Adrenal gland (tissue), 12 donors: ENCODE data around the gene DIPK1B. TPM values are rescaled to one million over a fixed set of nuclear protein-coding genes. Genes with fewer than 3 reads are reported as not detected.

Experiments
- DNase-seq, 7 donors: peaks; one replicate each; pipeline ENCODE4 v3.0.0-alpha.2; 2019 to 2020
- H3K27ac ChIP-seq, 5 donors: fragments of 200-600 bp; sonication (generic) in 4 of 5; 1 replicate in 3 of 5; 2 replicates in 2 of 5; pipeline versions ENCODE4 v1.5.1 to v1.8.0; 2016 to 2020; ENCODE audit warnings: mild to moderate bottlenecking in 1 of 5
- H3K27me3 ChIP-seq: fragments of 200-600 bp; 2 replicates; pipeline ENCODE4 v1.8.0; 2021
- H3K36me3 ChIP-seq, 2 donors: fragments of 200-600 bp; replicated peaks in 1 of 2; 1 replicate in 1 of 2; 2 replicates in 1 of 2; pipeline versions ENCODE4 v1.5.1 to v1.8.0; 2018 to 2022
- H3K4me1 ChIP-seq, 2 donors: fragments of 200-600 bp; replicated peaks in 1 of 2; 1 replicate in 1 of 2; 2 replicates in 1 of 2; pipeline versions ENCODE4 v1.5.1 to v1.8.0; 2018 to 2021
- H3K4me3 ChIP-seq, 4 donors: fragments of 200-600 bp; sonication (generic) in 3 of 4; one replicate each; pipeline ENCODE4 v1.5.1; 2016 to 2018
- H3K9me3 ChIP-seq, 3 donors: fragments of 200-600 bp; sonication (generic) in 1 of 3; replicated peaks in 1 of 3; 1 replicate in 2 of 3; 2 replicates in 1 of 3; pipeline versions ENCODE4 v1.5.1 to v1.8.0; 2016 to 2021
- CTCF ChIP-seq, 6 experiments: fragments of 450-650 bp in 4 of 6; fragments of 200-600 bp in 2 of 6; sonication (generic) in 1 of 6; IDR thresholded peaks; 1 replicate in 5 of 6; 2 replicates in 1 of 6; pipeline versions ENCODE4 v1.5.1 to v1.8.0; 2016 to 2021; ENCODE audit warnings: antibody characterized with exemption in 6 of 6, mild to moderate bottlenecking in 2 of 6, moderate library complexity in 1 of 6
- POLR2A ChIP-seq, 2 donors: fragments of 450-650 bp; IDR thresholded peaks; one replicate each; pipeline ENCODE4 v1.6.1; 2017; ENCODE audit warnings: antibody characterized with exemption in 2 of 2, mild to moderate bottlenecking in 2 of 2, moderate library complexity in 1 of 2
- WGBS, 4 donors: extraction: QIAGEN DNeasy Blood & Tissue Kit in 2 of 4; methylation state at CpG; one replicate each; pipeline versions ENCODE4 v1.1.5 to v1.1.7; 2013 to 2017; 5-methylcytosine and 5-hydroxymethylcytosine counted together
- intact Hi-C, 2 donors: fragments of 100-400 bp; cut with DNase I; formaldehyde crosslinking; loops; one replicate each; pipeline versions ENCODE4 v1.14.1 to v1.15.0; 2022 to 2023
- polyA plus RNA-seq, 3 donors: library from polyadenylated mRNA; stranded (reverse); fragments of 200-250 nt in 2 of 3; fragments of 350-450 nt in 1 of 3; fragmentation: Illumina TruSeq in 1 of 3; extraction: RNeasy Lipid Tissue Mini Kit (QIAGEN cat#74804) in 1 of 3; gene quantifications; one replicate each; pipeline ENCODE4 v1.2.3, GENCODE V29; 2013 to 2014
- total RNA-seq, 9 donors: library from RNA; depleted of rRNA in 4 of 9; stranded (reverse); fragments of >200 nt in 4 of 9; fragments of 120-200 nt in 1 of 9; fragmentation: NEBNext Ultra II Directional in 1 of 9; extraction: Animal tissue kit (Norgen Biotek cat#: 25700) in 1 of 9; gene quantifications; one replicate each; pipeline versions ENCODE4 v1.1.0 to v1.2.4, GENCODE V29; 2013 to 2023
- donor health status: healthy with polysubstance abuse.
- donor health status: Bipolar disorder and iron deficiency.
- donor health status: DM: yes; HTN: yes; CAD: no.
- donor health status: DM: no; HTN: no; CAD: no.
- donor health status: DM: no; HTN: no; CAD: no.
- donor health status: DM: yes; HTN: yes; CAD: no.

Gene DIPK1B
- total and polyA plus RNA-seq, 12 donors, result 1.4 to 19.2 (median 8.3) TPM

GRCh38 chr9:136742591-136743391 lies 30.4 kb downstream of the DIPK1B start, which contains the start of gene LCN10:
TSS of gene LCN10 (minus strand) at chr9:136742940. CDS start at chr9:136742903, 37 bp downstream.
- Histone ChIP-seq H3K36me3 (no peaks in the 10 kb centered on the region), H3K4me1 (peaks cover 0 to 6% of the 10 kb centered on the region in 2 donors), H3K9me3 (no peaks in the 10 kb centered on the region), H3K27ac (no peak within 1 kb of the TSS), H3K4me3 (no peak within 1 kb of the TSS), H3K27me3 (peaks cover 24% of the 10 kb centered on the region)
- 19 to 41% (median 38%) methylated on average over 2 to 25 of the region's 25 CpGs for WGBS, 4 donors
- DNase-seq, result no peak
- TF ChIP-seq CTCF (IDR thresholded peaks at IDR 0.05) (peak in 1 of 6 experiments; percentile 12), POLR2A (IDR thresholded peaks at IDR 0.05) (no peak)
- intact Hi-C loops, result no loop called here

GRCh38 chr9:136743639-136744211 lies 31.4 kb downstream of the DIPK1B start:
- H3K4me1 ChIP-seq, result peaks cover under 1 to 9% of the 10 kb centered on the region in 2 donors
- TF ChIP-seq POLR2A (IDR thresholded peaks at IDR 0.05) (no peak), CTCF (IDR thresholded peaks at IDR 0.05) (no peak)
- no peak overlapping the region for H3K27ac ChIP-seq
- intact Hi-C loops, result no loop called here
- H3K9me3 ChIP-seq, result no peaks in the 10 kb centered on the region
- no peak for DNase-seq
- H3K36me3 ChIP-seq, result no peaks in the 10 kb centered on the region
- H3K27me3 ChIP-seq, result peaks cover 24% of the 10 kb centered on the region
- WGBS, 4 donors, result 80 to 94% (median 88%) methylated on average over 6 to 16 of the region's 16 CpGs
- no peak overlapping the region for H3K4me3 ChIP-seq

DNA sequence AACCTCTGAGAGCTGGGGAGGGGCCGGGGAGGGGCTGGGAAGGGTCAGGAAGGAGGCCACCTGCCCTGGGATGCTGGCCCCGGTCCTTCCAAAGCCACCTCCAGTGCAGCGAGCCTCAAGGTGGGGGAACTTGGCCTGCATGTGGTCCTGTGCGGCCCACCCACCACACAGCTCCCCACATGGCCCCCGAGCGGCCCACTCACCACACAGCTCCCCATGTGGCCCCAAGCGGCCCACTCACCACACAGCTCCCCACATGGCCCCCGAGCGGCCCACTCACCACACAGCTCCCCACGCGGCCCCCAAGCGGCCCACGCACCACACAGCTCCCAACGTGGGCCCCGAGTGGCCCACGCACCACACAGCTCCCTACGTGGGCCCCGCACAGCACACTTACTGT lies 32.4 kb downstream of the DIPK1B start:
- intact Hi-C loops, result no loop called here
- no peak for TF ChIP-seq POLR2A (IDR thresholded peaks at IDR 0.05)
- no peak for TF ChIP-seq CTCF (IDR thresholded peaks at IDR 0.05)
- H3K27me3 ChIP-seq, result peaks cover 24% of the 10 kb centered on the region
- no peak for DNase-seq
- 80 to 92% (median 88%) methylated on average over 4 to 18 of the region's 18 CpGs for WGBS, 4 donors
- H3K4me3 ChIP-seq, result no peak overlapping the region
- peaks cover 5 to 15% of the 10 kb centered on the region in 2 donors for H3K4me1 ChIP-seq
- no peaks in the 10 kb centered on the region for H3K36me3 ChIP-seq
- H3K27ac ChIP-seq, result no peak overlapping the region
- H3K9me3 ChIP-seq, result no peaks in the 10 kb centered on the region

DNA sequence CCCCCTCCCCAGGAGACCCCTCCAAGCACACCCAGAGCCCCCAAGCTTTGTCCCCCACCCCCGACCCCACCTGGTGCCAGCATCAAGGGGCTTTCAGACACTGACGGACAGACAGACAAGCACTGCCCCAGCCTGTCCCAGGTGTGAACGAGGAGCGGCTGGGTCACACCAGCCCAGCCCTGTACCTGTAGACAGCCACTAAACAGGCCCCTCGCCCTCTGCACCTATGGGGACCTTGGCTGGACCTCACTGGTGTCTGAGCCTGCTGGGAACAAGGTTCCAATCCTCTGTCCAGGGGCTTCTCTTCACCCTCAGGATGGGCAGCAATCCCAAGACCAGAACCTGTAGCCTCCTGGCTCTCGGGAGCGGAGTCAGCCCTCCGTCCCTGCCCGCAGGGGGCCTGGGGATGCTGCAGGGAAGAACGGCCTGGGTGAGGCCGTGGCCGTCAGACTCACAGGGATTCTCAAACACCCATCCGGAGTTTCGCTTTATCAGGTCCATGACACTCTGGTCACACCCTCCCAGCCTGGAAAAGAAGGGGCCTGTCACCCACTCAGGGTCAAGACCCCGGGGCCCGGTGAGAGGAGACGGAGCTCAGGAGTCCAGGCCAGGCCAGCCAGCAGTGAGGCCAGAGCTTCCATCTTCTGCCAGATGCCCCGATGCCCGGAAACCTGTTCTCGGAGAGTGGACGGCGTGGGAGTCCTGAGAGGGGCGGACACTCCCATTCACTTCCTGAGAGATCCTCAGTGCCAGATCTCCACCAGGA lies 33.2 kb downstream of the DIPK1B start:
- DNase-seq, result no peak
- Histone ChIP-seq H3K27me3 (peaks cover 24% of the 10 kb centered on the region), H3K4me3 (no peak overlapping the region), H3K4me1 (peaks cover 5 to 15% of the 10 kb centered on the region in 2 donors), H3K27ac (no peak overlapping the region), H3K9me3 (no peaks in the 10 kb centered on the region), H3K36me3 (no peaks in the 10 kb centered on the region)
- intact Hi-C loops, result no loop called here
- 88 to 93% (median 89%) methylated on average over 6 to 23 of the region's 23 CpGs for WGBS, 4 donors
- no peak for TF ChIP-seq CTCF (IDR thresholded peaks at IDR 0.05)
- TF ChIP-seq POLR2A (IDR thresholded peaks at IDR 0.05), result no peak
